Kidney (tissue), 14 donors: ENCODE measurements around the gene SMIM11. TPM values are rescaled to one million over a fixed set of nuclear protein-coding genes. Genes with fewer than 3 reads are reported as not detected.

Source experiments
- DNase-seq, 5 donors: peaks; one replicate each; pipeline ENCODE4 v3.0.0-alpha.2; 2013 to 2020
- FAIRE-seq: peaks from 2 replicates; lab custom pipeline; 2012; peaks lifted over from hg19 to GRCh38; lab: Jason Lieb, UNC
- H3K27ac ChIP-seq, 2 donors: one replicate each; pipeline ENCODE4 v1.7.0; 2013; ENCODE audit warnings: low read depth in 2 of 2, low read length in 2 of 2, inconsistent platforms in 1 of 2
- H3K27me3 ChIP-seq: one replicate; pipeline ENCODE4 v1.7.1; 2013; ENCODE audit warnings: low read length, inconsistent platforms; ENCODE audit not compliant: control insufficient read depth, insufficient read depth
- H3K36me3 ChIP-seq, 3 donors: one replicate each; pipeline versions ENCODE4 v1.7.0 to v1.7.1; 2013; ENCODE audit warnings: low read length in 3 of 3, control low read depth in 1 of 3, inconsistent platforms in 1 of 3; ENCODE audit not compliant: insufficient read depth in 3 of 3, control insufficient read depth in 2 of 3
- H3K4me1 ChIP-seq, 3 donors: one replicate each; pipeline versions ENCODE4 v1.7.0 to v1.7.1; 2013; ENCODE audit warnings: low read length in 3 of 3, inconsistent platforms in 1 of 3, low read depth in 1 of 3; ENCODE audit not compliant: control insufficient read depth in 2 of 3, insufficient read depth in 2 of 3
- H3K4me3 ChIP-seq, 3 donors: one replicate each; pipeline versions ENCODE4 v1.7.0 to v1.8.1; 2013; ENCODE audit warnings: low read length in 3 of 3, control low read depth in 1 of 3, inconsistent platforms in 1 of 3
- H3K9ac ChIP-seq, 3 donors: one replicate each; pipeline versions ENCODE4 v1.7.0 to v1.7.1; 2013; ENCODE audit warnings: low read length in 3 of 3, control low read depth in 1 of 3, inconsistent platforms in 1 of 3
- H3K9me3 ChIP-seq, 3 donors: one replicate each; pipeline versions ENCODE4 v1.7.0 to v1.7.1; 2013; ENCODE audit warnings: low read length in 3 of 3, control low read depth in 1 of 3, inconsistent platforms in 1 of 3; ENCODE audit not compliant: control insufficient read depth in 2 of 3, insufficient read depth in 1 of 3
- intact Hi-C: fragments of 100-400 bp; cut with DNase I; formaldehyde crosslinking; loops from one replicate; pipeline ENCODE4 v1.11.1; 2022
- polyA plus RNA-seq: library from polyadenylated mRNA; stranded (reverse); fragments of 350-450 nt; fragmentation: Illumina TruSeq; extraction: RNeasy Lipid Tissue Mini Kit (QIAGEN cat#74804); gene quantifications from one replicate; pipeline ENCODE4 v1.2.3, GENCODE V29; 2014; ENCODE audit warnings: low read depth, low replicate concordance; ENCODE audit not compliant: insufficient read depth
- total RNA-seq: library from RNA; stranded (reverse); fragmentation: NEBNext Ultra II Directional; extraction: Animal tissue kit (Norgen Biotek cat#: 25700); gene quantifications from one replicate; pipeline ENCODE4 v1.2.1, GENCODE V29; 2021
- TF ChIP-seq, protein P1 (sequence below): IDR thresholded peaks from 3 replicates; pipeline ENCODE4 v1.5.1; 2012; ENCODE audit warnings: mild to moderate bottlenecking, moderate library complexity, borderline replicate concordance; ENCODE audit not compliant: insufficient read depth; ENCODE audit errors: extremely low read depth
- donor health status: control.
- donor health status: control.
- donor health status: control.
- donor health status: control.
- donor health status: control.
- donor health status: DM: yes; HTN: yes; CAD: no.
- donor health status: Normal renal cell carcinoma (clear cell type).

SMIM11 gene
- total and polyA plus RNA-seq, 2 donors from 2014 or later: 2.6 to 6.7 TPM

DNA sequence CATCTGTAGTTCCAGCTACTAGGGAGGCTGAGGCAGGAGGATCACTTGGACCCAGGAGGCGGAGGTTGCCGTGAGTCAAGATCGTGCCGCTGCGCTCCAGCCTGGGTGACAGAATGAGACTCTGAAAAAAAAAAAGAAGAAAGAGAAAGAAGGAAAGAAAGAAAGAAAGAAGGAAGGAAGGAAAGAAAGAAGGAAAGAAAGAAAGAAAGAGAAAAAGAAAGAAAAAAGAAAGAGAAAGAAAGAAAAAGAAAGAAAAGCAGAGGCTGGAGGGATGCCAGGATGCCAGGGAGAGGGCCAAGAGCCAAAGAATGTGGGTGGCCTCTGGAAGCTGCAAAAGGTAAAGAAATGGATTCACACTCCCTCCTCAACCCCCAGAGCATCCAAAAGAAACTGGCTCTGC is 19.7 kb upstream of the SMIM11 start:
- Histone ChIP-seq H3K4me1 (no peaks in the 10 kb centered on the region), H3K4me3 (no peak overlapping the region), H3K9ac (no peak overlapping the region), H3K9me3 (no peaks in the 10 kb centered on the region), H3K27me3 (no peaks in the 10 kb centered on the region), H3K27ac (no peak overlapping the region), H3K36me3 (no peaks in the 10 kb centered on the region)
- intact Hi-C loops: no loop called here
- TF ChIP-seq, protein P1, sequence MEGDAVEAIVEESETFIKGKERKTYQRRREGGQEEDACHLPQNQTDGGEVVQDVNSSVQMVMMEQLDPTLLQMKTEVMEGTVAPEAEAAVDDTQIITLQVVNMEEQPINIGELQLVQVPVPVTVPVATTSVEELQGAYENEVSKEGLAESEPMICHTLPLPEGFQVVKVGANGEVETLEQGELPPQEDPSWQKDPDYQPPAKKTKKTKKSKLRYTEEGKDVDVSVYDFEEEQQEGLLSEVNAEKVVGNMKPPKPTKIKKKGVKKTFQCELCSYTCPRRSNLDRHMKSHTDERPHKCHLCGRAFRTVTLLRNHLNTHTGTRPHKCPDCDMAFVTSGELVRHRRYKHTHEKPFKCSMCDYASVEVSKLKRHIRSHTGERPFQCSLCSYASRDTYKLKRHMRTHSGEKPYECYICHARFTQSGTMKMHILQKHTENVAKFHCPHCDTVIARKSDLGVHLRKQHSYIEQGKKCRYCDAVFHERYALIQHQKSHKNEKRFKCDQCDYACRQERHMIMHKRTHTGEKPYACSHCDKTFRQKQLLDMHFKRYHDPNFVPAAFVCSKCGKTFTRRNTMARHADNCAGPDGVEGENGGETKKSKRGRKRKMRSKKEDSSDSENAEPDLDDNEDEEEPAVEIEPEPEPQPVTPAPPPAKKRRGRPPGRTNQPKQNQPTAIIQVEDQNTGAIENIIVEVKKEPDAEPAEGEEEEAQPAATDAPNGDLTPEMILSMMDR: no peak
- FAIRE-seq (no peak), DNase-seq (peak in 1 of 5 donors; percentile 4)

DNA sequence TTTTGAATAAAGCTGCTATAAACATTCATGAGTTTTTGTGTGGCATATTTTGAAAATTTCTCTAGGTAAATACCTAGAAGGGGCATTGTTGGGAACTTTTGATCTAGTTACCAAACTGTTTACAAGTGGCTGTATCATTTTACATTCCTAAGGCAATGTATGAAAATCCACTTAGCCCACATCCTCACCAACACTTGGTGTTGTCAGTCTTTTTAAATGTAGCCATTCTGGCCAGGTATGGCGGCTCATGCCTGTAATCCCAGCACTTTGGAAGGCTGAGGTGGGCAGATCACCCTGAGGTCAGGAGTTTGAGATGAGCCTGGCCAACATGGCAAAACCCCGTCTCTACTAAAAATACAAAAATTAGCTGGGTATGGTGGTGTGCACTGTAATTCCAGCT is 17.4 kb upstream of the SMIM11 start:
- no peak overlapping the region for H3K27ac ChIP-seq
- intact Hi-C loops: no loop called here
- H3K27me3 ChIP-seq: no peaks in the 10 kb centered on the region
- DNase-seq (peak in 1 of 5 donors; percentile 3), FAIRE-seq (no peak)
- TF ChIP-seq, protein P1: no peak
- H3K4me1 ChIP-seq: no peaks in the 10 kb centered on the region
- H3K4me3 ChIP-seq: no peak overlapping the region
- H3K9ac ChIP-seq: no peak overlapping the region
- no peaks in the 10 kb centered on the region for H3K36me3 ChIP-seq
- no peaks in the 10 kb centered on the region for H3K9me3 ChIP-seq

DNA sequence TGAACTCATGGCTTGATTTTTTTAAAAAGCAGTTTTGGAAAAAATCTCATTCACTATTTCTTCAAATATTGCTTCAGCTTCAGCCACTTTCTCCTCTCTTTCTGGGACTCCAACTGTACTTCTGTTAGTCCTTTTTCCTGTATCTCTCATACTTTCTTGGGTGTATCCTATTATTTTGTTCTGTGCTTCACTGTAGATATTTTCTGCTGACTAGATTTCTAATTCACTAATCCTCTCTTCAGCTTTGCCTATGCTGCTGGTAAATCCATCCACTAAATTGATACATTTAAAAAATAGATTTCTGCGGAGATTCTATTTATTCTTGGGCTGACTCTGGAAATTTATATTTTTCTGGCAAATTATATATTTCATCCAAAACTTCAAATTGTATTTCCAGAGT is 16.4 kb upstream of the SMIM11 start:
- TF ChIP-seq, protein P1: no peak
- Histone ChIP-seq H3K27ac (no peak overlapping the region), H3K4me3 (no peak overlapping the region), H3K36me3 (no peaks in the 10 kb centered on the region), H3K9me3 (no peaks in the 10 kb centered on the region), H3K9ac (no peak overlapping the region), H3K27me3 (no peaks in the 10 kb centered on the region), H3K4me1 (no peaks in the 10 kb centered on the region)
- intact Hi-C loops: no loop called here
- DNase-seq (no peak), FAIRE-seq (no peak)
